Rectal smooth muscle tissue (tissue), 1 donor: ENCODE results near the gene GADD45G.

Source experiments
- H3K27ac ChIP-seq: one replicate; pipeline ENCODE4 v1.7.0; 2013; ENCODE audit warnings: low read depth, low read length, inconsistent platforms
- H3K27me3 ChIP-seq: one replicate; pipeline ENCODE4 v1.7.0; 2013; ENCODE audit warnings: low read length; ENCODE audit not compliant: control insufficient read depth, insufficient read depth
- H3K36me3 ChIP-seq: one replicate; pipeline ENCODE4 v1.7.0; 2013; ENCODE audit warnings: low read length; ENCODE audit not compliant: control insufficient read depth, insufficient read depth
- H3K4me1 ChIP-seq: one replicate; pipeline ENCODE4 v1.7.0; 2013; ENCODE audit warnings: low read length; ENCODE audit not compliant: control insufficient read depth, insufficient read depth
- H3K4me3 ChIP-seq: one replicate; pipeline ENCODE4 v1.7.0; 2013; ENCODE audit warnings: low read length
- H3K9ac ChIP-seq: one replicate; pipeline ENCODE4 v1.7.0; 2013; ENCODE audit warnings: low read length

GADD45G gene

GRCh38 chr9:89619424-89620138, 14.8 kb downstream of the GADD45G start:
- Histone ChIP-seq H3K4me1 (peaks cover 33% of the 10 kb centered on the region), H3K4me3 (no peak overlapping the region), H3K9ac (no peak overlapping the region), H3K36me3 (no peaks in the 10 kb centered on the region), H3K27ac (no peak overlapping the region), H3K27me3 (no peaks in the 10 kb centered on the region)

- Histone ChIP-seq H3K36me3 (no peaks in the 10 kb centered on the region), H3K27me3 (no peaks in the 10 kb centered on the region), H3K4me3 (no peak overlapping the region), H3K27ac (peak overlapping the region; percentile 95), H3K9ac (no peak overlapping the region), H3K4me1 (peaks cover 34% of the 10 kb centered on the region)
Observed at GRCh38 chr9:89621031-89621430, 16.2 kb downstream of the GADD45G start.

GRCh38 chr9:89621676-89622075, 16.9 kb downstream of the GADD45G start:
- H3K9ac ChIP-seq = no peak overlapping the region
- H3K36me3 ChIP-seq = no peaks in the 10 kb centered on the region
- H3K27ac ChIP-seq = peak overlapping the region; percentile 95
- peaks cover 34% of the 10 kb centered on the region for H3K4me1 ChIP-seq
- no peak overlapping the region for H3K4me3 ChIP-seq
- no peaks in the 10 kb centered on the region for H3K27me3 ChIP-seq

GRCh38 chr9:89622933-89623861, 18.4 kb downstream of the GADD45G start:
- no peak overlapping the region for H3K9ac ChIP-seq
- peak overlapping the region; percentile 95 for H3K27ac ChIP-seq
- no peaks in the 10 kb centered on the region for H3K36me3 ChIP-seq
- no peak overlapping the region for H3K4me3 ChIP-seq
- no peaks in the 10 kb centered on the region for H3K27me3 ChIP-seq
- H3K4me1 ChIP-seq = peaks cover 34% of the 10 kb centered on the region

- Histone ChIP-seq H3K27me3 (no peaks in the 10 kb centered on the region), H3K4me3 (no peak overlapping the region), H3K36me3 (no peaks in the 10 kb centered on the region), H3K27ac (peak overlapping the region; percentile 95), H3K4me1 (peaks cover 34% of the 10 kb centered on the region), H3K9ac (no peak overlapping the region)
Observed at GRCh38 chr9:89623925-89624420, 19.2 kb downstream of the GADD45G start.

- Histone ChIP-seq H3K4me3 (no peak overlapping the region), H3K9ac (no peak overlapping the region), H3K4me1 (peaks cover 32% of the 10 kb centered on the region), H3K36me3 (no peaks in the 10 kb centered on the region), H3K27me3 (no peaks in the 10 kb centered on the region), H3K27ac (no peak overlapping the region)
Observed at GRCh38 chr9:89625721-89626687, 21.2 kb downstream of the GADD45G start.

- no peak overlapping the region for H3K9ac ChIP-seq
- H3K4me3 ChIP-seq = no peak overlapping the region
- H3K27ac ChIP-seq = no peak overlapping the region
- H3K4me1 ChIP-seq = peaks cover 28% of the 10 kb centered on the region
- H3K27me3 ChIP-seq = no peaks in the 10 kb centered on the region
- H3K36me3 ChIP-seq = no peaks in the 10 kb centered on the region
Observed at GRCh38 chr9:89626741-89627265, 22.0 kb downstream of the GADD45G start.

GRCh38 chr9:89628601-89629000, 23.8 kb downstream of the GADD45G start:
- no peak overlapping the region for H3K4me3 ChIP-seq
- peaks cover 15% of the 10 kb centered on the region for H3K4me1 ChIP-seq
- H3K27ac ChIP-seq = no peak overlapping the region
- no peaks in the 10 kb centered on the region for H3K36me3 ChIP-seq
- H3K27me3 ChIP-seq = no peaks in the 10 kb centered on the region
- H3K9ac ChIP-seq = no peak overlapping the region

GRCh38 chr9:89629081-89629976, 24.5 kb downstream of the GADD45G start:
- Histone ChIP-seq H3K27ac (no peak overlapping the region), H3K27me3 (no peaks in the 10 kb centered on the region), H3K4me3 (no peak overlapping the region), H3K4me1 (peaks cover 8% of the 10 kb centered on the region), H3K9ac (no peak overlapping the region), H3K36me3 (no peaks in the 10 kb centered on the region)

GRCh38 chr9:89630508-89630907, 25.7 kb downstream of the GADD45G start:
- H3K27me3 ChIP-seq = no peaks in the 10 kb centered on the region
- no peak overlapping the region for H3K4me3 ChIP-seq
- peaks cover 4% of the 10 kb centered on the region for H3K4me1 ChIP-seq
- no peak overlapping the region for H3K27ac ChIP-seq
- no peak overlapping the region for H3K9ac ChIP-seq
- H3K36me3 ChIP-seq = no peaks in the 10 kb centered on the region

- Histone ChIP-seq H3K27ac (peak overlapping the region; percentile 33), H3K4me3 (no peak overlapping the region), H3K9ac (no peak overlapping the region), H3K27me3 (no peaks in the 10 kb centered on the region), H3K36me3 (no peaks in the 10 kb centered on the region), H3K4me1 (peaks cover 4% of the 10 kb centered on the region)
Observed at GRCh38 chr9:89631384-89631783, 26.6 kb downstream of the GADD45G start.
